Thymus (tissue), 11 donors: Measurements from ENCODE around the gene PLEKHG4B. TPM values are rescaled to one million over a fixed set of nuclear protein-coding genes. Genes with fewer than 3 reads are reported as not detected.

Experiments
- DNase-seq, 9 donors: peaks; one replicate each; pipeline ENCODE4 v3.0.0-alpha.2; 2013; ENCODE audit warnings: low spot score in 9 of 9, low read depth in 6 of 9, missing footprints in 1 of 9
- H3K27ac ChIP-seq, 2 donors: one replicate each; pipeline ENCODE4 v1.5.1; 2013; ENCODE audit warnings: control low read depth in 1 of 2, low read depth in 1 of 2, low read length in 1 of 2, mild to moderate bottlenecking in 1 of 2, moderate library complexity in 1 of 2
- H3K27me3 ChIP-seq, 2 donors: one replicate each; pipeline ENCODE4 v1.5.1; 2013; ENCODE audit warnings: low read length in 1 of 2; ENCODE audit not compliant: control insufficient read depth in 2 of 2, insufficient read depth in 1 of 2
- H3K36me3 ChIP-seq, 2 donors: one replicate each; pipeline ENCODE4 v1.5.1; 2013; ENCODE audit warnings: low read length in 1 of 2, mild to moderate bottlenecking in 1 of 2, moderate library complexity in 1 of 2; ENCODE audit not compliant: control insufficient read depth in 2 of 2, insufficient read depth in 2 of 2
- H3K4me1 ChIP-seq, 2 donors: one replicate each; pipeline ENCODE4 v1.5.1; 2013; ENCODE audit warnings: low read length in 2 of 2; ENCODE audit not compliant: control insufficient read depth in 2 of 2, insufficient read depth in 2 of 2
- H3K4me3 ChIP-seq, 2 donors: one replicate each; pipeline ENCODE4 v1.5.1; 2013; ENCODE audit warnings: low read length in 2 of 2, control low read depth in 1 of 2, mild to moderate bottlenecking in 1 of 2
- H3K9me3 ChIP-seq, 2 donors: one replicate each; pipeline ENCODE4 v1.5.1; 2013; ENCODE audit warnings: low read length in 1 of 2, mild to moderate bottlenecking in 1 of 2; ENCODE audit not compliant: control insufficient read depth in 2 of 2, insufficient read depth in 1 of 2
- WGBS: extraction: QIAGEN DNeasy Blood & Tissue Kit; methylation state at CpG from one replicate; pipeline ENCODE4 v1.1.7; 2013; 5-methylcytosine and 5-hydroxymethylcytosine counted together
- polyA plus RNA-seq: library from polyadenylated mRNA; stranded (reverse); fragments of 200-250 nt; gene quantifications from one replicate; pipeline ENCODE4 v1.2.3, GENCODE V29; 2013
- total RNA-seq: library from RNA; stranded (reverse); fragments of 120-200 nt; gene quantifications from one replicate; pipeline ENCODE4 v1.2.4, GENCODE V29; 2013
- donor health status: healthy.

PLEKHG4B gene
- total and polyA plus RNA-seq, 2 donors: 0.47 to 0.64 TPM

- Histone ChIP-seq H3K36me3 (no peaks in the 10 kb centered on the region), H3K27ac (no peak overlapping the region), H3K27me3 (no peaks in the 10 kb centered on the region), H3K9me3 (peaks cover 0 to 7% of the 10 kb centered on the region in 2 donors), H3K4me1 (no peaks in the 10 kb centered on the region), H3K4me3 (no peak overlapping the region)
- 99% methylated on average over 1 of the region's 1 CpG for WGBS
- no peak for DNase-seq
Measured at GRCh38 chr5:125815-126214, 33.8 kb downstream of the PLEKHG4B start.

DNA sequence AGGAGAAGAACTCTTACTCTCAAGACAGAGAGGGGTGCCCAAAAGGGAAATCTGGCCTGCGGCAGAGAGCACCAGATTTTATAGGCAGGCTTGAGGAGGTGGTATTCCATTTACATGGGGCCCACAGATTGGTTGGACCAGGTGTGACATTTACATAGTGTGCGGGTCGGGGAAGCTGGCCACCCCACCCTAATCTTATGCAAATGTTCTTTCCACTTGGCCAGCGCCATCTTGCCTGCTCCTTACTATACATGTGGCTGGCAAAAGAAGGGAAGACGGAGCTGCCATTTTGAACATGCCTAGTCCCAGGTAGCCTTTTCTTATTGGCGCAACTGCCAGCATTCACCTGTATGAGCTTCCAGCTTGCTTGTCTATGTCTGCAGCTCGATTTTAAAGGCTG lies 34.8 kb downstream of the PLEKHG4B start:
- H3K4me1 ChIP-seq: no peaks in the 10 kb centered on the region
- 97% methylated on average over 7 of the region's 7 CpGs for WGBS
- no peaks in the 10 kb centered on the region for H3K27me3 ChIP-seq
- no peak overlapping the region for H3K27ac ChIP-seq
- H3K9me3 ChIP-seq: peaks cover 0 to 7% of the 10 kb centered on the region in 2 donors
- no peak for DNase-seq
- no peaks in the 10 kb centered on the region for H3K36me3 ChIP-seq
- no peak overlapping the region for H3K4me3 ChIP-seq

GRCh38 chr5:127886-128285 lies 35.9 kb downstream of the PLEKHG4B start:
- DNase-seq: no peak
- H3K36me3 ChIP-seq: no peaks in the 10 kb centered on the region
- peaks cover 0 to 7% of the 10 kb centered on the region in 2 donors for H3K9me3 ChIP-seq
- H3K27me3 ChIP-seq: no peaks in the 10 kb centered on the region
- 88% methylated on average over 2 of the region's 2 CpGs for WGBS
- no peak overlapping the region for H3K4me3 ChIP-seq
- H3K27ac ChIP-seq: no peak overlapping the region
- H3K4me1 ChIP-seq: no peaks in the 10 kb centered on the region

DNA sequence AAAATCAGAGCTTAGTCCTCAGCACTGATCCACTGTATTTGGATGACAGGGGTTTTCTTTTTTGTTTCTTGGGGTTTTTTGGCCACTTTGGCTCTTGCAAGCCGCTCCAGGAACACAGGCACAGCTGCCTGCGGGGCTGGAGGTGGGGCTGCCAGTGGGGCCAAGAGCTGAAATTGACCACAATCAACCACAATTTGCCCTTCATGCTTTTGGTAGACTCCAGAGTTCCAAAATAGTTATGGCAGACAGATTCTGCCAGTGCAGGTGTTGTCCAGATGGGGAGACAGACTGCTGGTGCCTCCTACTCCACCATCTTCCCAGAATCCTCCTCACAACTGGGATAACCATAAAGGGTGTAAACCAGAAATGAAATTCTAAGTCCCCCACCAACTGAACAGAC lies 36.5 kb downstream of the PLEKHG4B start:
- Histone ChIP-seq H3K4me3 (no peak overlapping the region), H3K36me3 (no peaks in the 10 kb centered on the region), H3K27me3 (no peaks in the 10 kb centered on the region), H3K9me3 (peaks cover 0 to 7% of the 10 kb centered on the region in 2 donors), H3K27ac (no peak overlapping the region), H3K4me1 (no peaks in the 10 kb centered on the region)
- 93% methylated on average over 2 of the region's 2 CpGs for WGBS
- DNase-seq: no peak

- no peaks in the 10 kb centered on the region for H3K4me1 ChIP-seq
- no peak overlapping the region for H3K27ac ChIP-seq
- no peak for DNase-seq
- H3K9me3 ChIP-seq: peaks cover 0 to 7% of the 10 kb centered on the region in 2 donors
- no peaks in the 10 kb centered on the region for H3K36me3 ChIP-seq
- 94% methylated on average over 2 of the region's 2 CpGs for WGBS
- no peak overlapping the region for H3K4me3 ChIP-seq
- no peaks in the 10 kb centered on the region for H3K27me3 ChIP-seq
Measured at GRCh38 chr5:129148-129547, 37.2 kb downstream of the PLEKHG4B start.

DNA sequence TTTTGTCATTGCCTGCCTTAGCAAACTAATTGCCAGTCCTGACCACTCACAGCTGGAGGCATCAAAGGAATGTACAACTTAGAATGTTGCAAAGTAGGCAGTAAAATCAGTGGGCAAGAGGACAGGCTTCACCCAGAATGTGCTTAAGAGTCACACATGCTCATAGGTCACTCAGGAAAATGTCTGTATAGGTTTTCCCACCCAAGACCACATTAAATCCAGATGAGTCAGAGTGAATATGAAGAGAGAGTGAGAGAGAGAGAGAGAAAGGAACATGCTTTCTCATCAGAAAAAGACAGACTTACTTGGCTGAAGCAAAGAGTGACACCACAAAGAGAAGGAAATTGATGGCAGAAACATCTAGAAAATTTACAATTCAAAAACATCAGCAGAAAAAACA lies 37.9 kb downstream of the PLEKHG4B start:
- H3K9me3 ChIP-seq: peaks cover 0 to 7% of the 10 kb centered on the region in 2 donors
- H3K4me3 ChIP-seq: no peak overlapping the region
- H3K27me3 ChIP-seq: no peaks in the 10 kb centered on the region
- no peaks in the 10 kb centered on the region for H3K4me1 ChIP-seq
- DNase-seq: no peak
- H3K27ac ChIP-seq: no peak overlapping the region
- H3K36me3 ChIP-seq: no peaks in the 10 kb centered on the region

- DNase-seq: no peak
- Histone ChIP-seq H3K27ac (no peak overlapping the region), H3K27me3 (no peaks in the 10 kb centered on the region), H3K36me3 (no peaks in the 10 kb centered on the region), H3K9me3 (peaks cover 0 to 7% of the 10 kb centered on the region in 2 donors), H3K4me1 (no peaks in the 10 kb centered on the region), H3K4me3 (no peak overlapping the region)
- 88% methylated on average over 4 of the region's 4 CpGs for WGBS
Measured at GRCh38 chr5:130601-131131, 38.7 kb downstream of the PLEKHG4B start.

DNA sequence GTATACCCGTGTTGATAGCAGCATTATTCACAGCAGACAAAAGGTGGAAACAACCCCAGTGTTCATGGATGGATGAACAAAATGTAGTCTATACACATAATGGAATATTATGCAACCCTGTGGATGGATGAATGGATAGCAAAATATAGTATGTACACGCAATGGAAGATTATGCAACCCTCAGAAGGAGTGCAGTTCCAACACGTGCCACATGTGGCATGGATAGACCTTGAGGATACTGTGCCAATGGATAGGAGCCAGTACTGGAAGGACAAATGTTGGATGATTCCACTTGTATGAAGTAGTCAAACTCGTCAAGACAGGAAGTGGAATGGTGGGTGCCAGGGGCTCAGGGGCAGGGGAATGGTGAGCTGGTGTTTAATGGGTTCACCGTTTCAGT lies 44.9 kb downstream of the PLEKHG4B start:
- 96% methylated on average over 5 of the region's 5 CpGs for WGBS
- Histone ChIP-seq H3K27me3 (no peaks in the 10 kb centered on the region), H3K4me1 (no peaks in the 10 kb centered on the region), H3K27ac (no peak overlapping the region), H3K9me3 (no peaks in the 10 kb centered on the region), H3K4me3 (no peak overlapping the region), H3K36me3 (no peaks in the 10 kb centered on the region)
- no peak for DNase-seq

- no peaks in the 10 kb centered on the region for H3K9me3 ChIP-seq
- no peaks in the 10 kb centered on the region for H3K27me3 ChIP-seq
- H3K4me3 ChIP-seq: no peak overlapping the region
- no peak overlapping the region for H3K27ac ChIP-seq
- DNase-seq: no peak
- H3K36me3 ChIP-seq: no peaks in the 10 kb centered on the region
- H3K4me1 ChIP-seq: no peaks in the 10 kb centered on the region
- WGBS: 97% methylated on average over 15 of the region's 15 CpGs
Measured at GRCh38 chr5:137741-138140, 45.8 kb downstream of the PLEKHG4B start.

DNA sequence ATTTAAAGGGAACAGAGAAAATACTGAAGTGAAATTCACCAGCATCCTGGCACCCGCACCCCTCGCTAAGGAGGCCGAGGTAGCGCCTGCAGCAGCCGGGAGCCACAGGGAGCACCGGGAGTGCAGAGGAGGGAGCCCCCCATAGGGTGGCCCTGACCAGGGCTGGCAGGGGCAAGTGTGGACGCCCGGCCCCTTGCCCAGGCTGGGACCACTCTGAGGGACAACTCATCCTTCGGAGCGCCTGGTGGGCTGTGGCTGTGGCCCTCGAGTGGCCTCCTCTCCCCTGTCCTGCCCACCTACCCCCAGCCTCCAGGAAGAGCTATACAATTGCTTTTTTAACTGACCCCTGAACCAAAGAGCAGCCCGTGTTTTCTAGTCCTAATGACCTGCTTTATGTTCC lies 47.0 kb downstream of the PLEKHG4B start:
- H3K36me3 ChIP-seq: no peaks in the 10 kb centered on the region

More for the DNA sequence above, 47.0 kb downstream of the PLEKHG4B start:
- Histone ChIP-seq H3K27me3 (no peaks in the 10 kb centered on the region), H3K4me1 (no peaks in the 10 kb centered on the region), H3K4me3 (no peak overlapping the region), H3K9me3 (no peaks in the 10 kb centered on the region), H3K27ac (no peak overlapping the region)
- WGBS: 95% methylated on average over 12 of the region's 12 CpGs
- DNase-seq: no peak
